ENCODE results near the gene KRT80. TPM values are rescaled to one million over a fixed set of nuclear protein-coding genes. Genes with fewer than 3 reads are reported as not detected.

The KRT80 gene
- total and polyA plus RNA-seq, 8 donors = 4.8 to 18.3 (median 8.6) TPM

DNA sequence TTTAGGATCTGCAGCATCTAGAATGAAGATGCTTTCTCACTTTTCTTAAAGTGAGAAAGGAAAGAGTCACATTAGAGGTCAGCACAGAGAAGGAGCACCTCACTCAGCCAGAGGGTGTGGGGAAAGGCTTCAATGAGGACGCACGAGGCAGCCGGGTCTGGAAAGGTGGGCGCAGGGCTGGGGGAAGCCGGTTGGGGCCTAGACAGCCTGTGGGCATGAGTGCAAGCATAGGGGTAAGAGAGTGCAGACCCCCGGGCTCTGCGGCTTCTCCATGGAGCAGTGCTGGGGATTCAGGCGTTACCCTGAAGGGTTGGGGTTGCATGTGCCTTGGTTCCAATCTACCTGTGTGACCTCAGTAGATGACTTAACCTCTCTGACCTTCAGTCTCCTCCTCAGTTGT is 49.9 kb downstream of the KRT80 start:
- no peaks in the 10 kb centered on the region for H3K36me3 ChIP-seq
- intact Hi-C loops (cut with DNase I) = loop anchor here in 1 of 3 donors (10.0 kb wide), 1 partner anchor 843 kb away; no protein-coding TSS in a partner anchor
- 71 to 81% methylated on average over 8 of the region's 8 CpGs for WGBS, 2 donors
- no peak overlapping the region for H3K27ac ChIP-seq
- TF ChIP-seq, protein P1, sequence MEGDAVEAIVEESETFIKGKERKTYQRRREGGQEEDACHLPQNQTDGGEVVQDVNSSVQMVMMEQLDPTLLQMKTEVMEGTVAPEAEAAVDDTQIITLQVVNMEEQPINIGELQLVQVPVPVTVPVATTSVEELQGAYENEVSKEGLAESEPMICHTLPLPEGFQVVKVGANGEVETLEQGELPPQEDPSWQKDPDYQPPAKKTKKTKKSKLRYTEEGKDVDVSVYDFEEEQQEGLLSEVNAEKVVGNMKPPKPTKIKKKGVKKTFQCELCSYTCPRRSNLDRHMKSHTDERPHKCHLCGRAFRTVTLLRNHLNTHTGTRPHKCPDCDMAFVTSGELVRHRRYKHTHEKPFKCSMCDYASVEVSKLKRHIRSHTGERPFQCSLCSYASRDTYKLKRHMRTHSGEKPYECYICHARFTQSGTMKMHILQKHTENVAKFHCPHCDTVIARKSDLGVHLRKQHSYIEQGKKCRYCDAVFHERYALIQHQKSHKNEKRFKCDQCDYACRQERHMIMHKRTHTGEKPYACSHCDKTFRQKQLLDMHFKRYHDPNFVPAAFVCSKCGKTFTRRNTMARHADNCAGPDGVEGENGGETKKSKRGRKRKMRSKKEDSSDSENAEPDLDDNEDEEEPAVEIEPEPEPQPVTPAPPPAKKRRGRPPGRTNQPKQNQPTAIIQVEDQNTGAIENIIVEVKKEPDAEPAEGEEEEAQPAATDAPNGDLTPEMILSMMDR (IDR thresholded peaks at IDR 0.05) = no peak
- no peaks in the 10 kb centered on the region for H3K9me3 ChIP-seq
- H3K4me1 ChIP-seq = no peaks in the 10 kb centered on the region
- H3K4me3 ChIP-seq = no peak overlapping the region
- no peaks in the 10 kb centered on the region for H3K27me3 ChIP-seq
- ATAC-seq = no peak
- no peak for FAIRE-seq
- peak in 1 of 6 donors; percentile 8 for DNase-seq

DNA sequence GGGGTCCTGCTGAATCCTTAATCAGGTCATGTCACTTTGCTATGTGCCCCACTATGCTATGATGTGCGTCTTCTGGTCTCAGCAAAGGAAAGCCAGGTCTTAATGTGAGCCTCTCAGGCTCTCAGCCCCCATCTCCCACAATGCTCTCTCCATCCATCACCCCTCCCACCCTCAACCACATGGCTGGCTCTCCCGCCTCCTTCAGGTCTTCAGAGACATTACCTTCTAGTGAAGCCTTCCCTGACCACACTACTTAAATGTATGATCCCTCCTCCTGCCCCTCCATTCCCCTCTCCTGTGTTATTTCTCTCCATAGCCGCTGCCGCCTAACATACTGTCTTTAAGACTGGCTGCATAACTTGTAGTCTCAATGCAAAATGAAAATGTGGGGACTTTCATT is 50.5 kb downstream of the KRT80 start:
- no peak for ATAC-seq
- TF ChIP-seq, protein P1 (IDR thresholded peaks at IDR 0.05) = no peak
- no peak overlapping the region for H3K4me3 ChIP-seq
- no peaks in the 10 kb centered on the region for H3K4me1 ChIP-seq
- no peaks in the 10 kb centered on the region for H3K9me3 ChIP-seq
- FAIRE-seq = no peak
- intact Hi-C loops (cut with DNase I) = loop anchor here in 1 of 3 donors (10.0 kb wide), 1 partner anchor 843 kb away; no protein-coding TSS in a partner anchor
- WGBS, 2 donors = 86 to 90% methylated on average over 4 of the region's 4 CpGs
- no peak for DNase-seq
- no peaks in the 10 kb centered on the region for H3K27me3 ChIP-seq
- no peaks in the 10 kb centered on the region for H3K36me3 ChIP-seq
- H3K27ac ChIP-seq = no peak overlapping the region

DNA sequence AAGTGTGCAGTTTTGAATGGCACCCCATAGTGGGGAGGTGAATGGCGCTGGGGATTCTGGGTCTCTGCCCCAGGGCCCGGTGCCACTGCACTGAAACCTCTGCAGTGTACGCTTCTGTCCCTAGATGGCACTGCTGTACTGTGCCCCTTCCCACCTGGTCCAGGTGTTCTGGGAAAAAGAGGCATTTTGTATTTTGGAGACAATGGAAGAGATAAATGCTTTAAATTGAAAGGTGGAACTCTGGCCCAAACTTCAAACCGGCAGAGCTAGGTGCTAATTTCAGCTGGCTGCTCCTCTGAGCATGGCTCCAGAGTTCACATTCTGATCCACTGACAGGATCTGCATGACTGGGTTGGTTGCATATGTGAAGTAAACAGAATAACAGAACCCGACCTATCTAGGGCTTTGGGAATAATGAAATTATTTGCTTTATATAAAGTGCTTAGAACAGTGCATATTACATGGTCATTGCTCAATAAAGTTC is 52.2 kb downstream of the KRT80 start:
- WGBS, 2 donors = 8% methylated on average over 5 of the region's 5 CpGs
- no peaks in the 10 kb centered on the region for H3K36me3 ChIP-seq
- no peak overlapping the region for H3K27ac ChIP-seq
- no peak overlapping the region for H3K4me3 ChIP-seq
- no peaks in the 10 kb centered on the region for H3K4me1 ChIP-seq
- peak in 3 of 6 donors; percentile 38 to 72 (median 71) for DNase-seq
- no peak for FAIRE-seq
- TF ChIP-seq, protein P1 (IDR thresholded peaks at IDR 0.05) = peak; percentile 47 to 77 (median 66)
- peak; percentile 78 to 95 (median 87) for ATAC-seq
- intact Hi-C loops (cut with DNase I) = loop anchor here in 1 of 3 donors (10.0 kb wide), 1 partner anchor 845 kb away; no protein-coding TSS in a partner anchor
- H3K27me3 ChIP-seq = no peaks in the 10 kb centered on the region
- H3K9me3 ChIP-seq = no peaks in the 10 kb centered on the region

DNA sequence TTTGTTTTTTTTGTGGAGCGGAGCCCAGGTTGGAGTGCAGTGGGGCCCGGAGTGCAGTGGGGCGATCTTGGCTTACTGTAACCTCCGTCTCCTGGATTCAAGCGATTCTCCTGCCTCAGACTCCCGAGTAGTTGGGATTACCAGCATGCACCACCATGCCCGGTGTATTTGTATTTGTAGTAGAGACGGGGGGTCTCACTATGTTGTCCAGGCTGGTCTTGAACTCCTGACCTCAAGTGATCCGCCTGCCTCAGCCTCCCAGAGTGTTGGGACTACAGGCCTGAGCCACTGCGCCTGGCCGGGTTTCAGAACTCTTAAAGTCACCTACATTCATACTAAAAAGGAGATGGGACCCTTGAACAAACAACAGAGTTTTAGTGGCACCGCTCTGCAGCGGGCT is 52.7 kb downstream of the KRT80 start:
- no peak overlapping the region for H3K27ac ChIP-seq
- 68 to 69% methylated on average over 13 of the region's 13 CpGs for WGBS, 2 donors
- TF ChIP-seq, protein P1 (IDR thresholded peaks at IDR 0.05) = no peak
- DNase-seq (no peak), ATAC-seq (no peak), FAIRE-seq (no peak)
- no peaks in the 10 kb centered on the region for H3K9me3 ChIP-seq
- H3K27me3 ChIP-seq = no peaks in the 10 kb centered on the region
- H3K4me3 ChIP-seq = no peak overlapping the region
- H3K4me1 ChIP-seq = no peaks in the 10 kb centered on the region
- intact Hi-C loops (cut with DNase I) = no loop called here
- no peaks in the 10 kb centered on the region for H3K36me3 ChIP-seq

DNA sequence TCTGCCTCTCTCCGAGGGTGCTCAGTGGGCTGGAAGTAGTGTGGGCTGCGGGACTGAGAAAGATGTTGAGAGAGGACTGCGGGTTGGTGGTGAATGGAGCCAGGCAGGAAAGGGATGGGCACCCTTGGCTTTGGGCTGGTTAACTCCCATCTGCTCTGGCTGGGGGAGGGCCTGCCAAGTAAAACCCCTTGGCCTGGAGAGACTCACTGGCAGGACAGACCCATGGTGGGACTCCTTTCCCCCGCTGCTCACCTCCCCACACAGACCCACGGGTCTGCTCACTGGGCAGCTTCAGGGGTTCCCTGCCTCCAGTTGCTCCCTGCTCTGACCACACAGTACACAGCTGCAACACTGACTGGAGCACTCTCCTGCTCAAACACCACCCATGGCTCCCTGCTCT is 54.1 kb downstream of the KRT80 start:
- Histone ChIP-seq H3K27me3 (no peaks in the 10 kb centered on the region), H3K27ac (no peak overlapping the region), H3K4me1 (no peaks in the 10 kb centered on the region), H3K36me3 (no peaks in the 10 kb centered on the region), H3K4me3 (no peak overlapping the region), H3K9me3 (no peaks in the 10 kb centered on the region)
- TF ChIP-seq, protein P1 (IDR thresholded peaks at IDR 0.05) = no peak
- WGBS, 2 donors = 72 to 73% methylated on average over 5 of the region's 5 CpGs
- intact Hi-C loops (cut with DNase I) = no loop called here
- FAIRE-seq (no peak), DNase-seq (peak in 1 of 6 donors; percentile 31), ATAC-seq (no peak)

Measured in pancreas (tissue), 10 donors.